Kasumi-1 (cell line): ENCODE results near the gene AMHR2.
"Not testable (repeated sequence)": the region's sequence is repeated elsewhere in the genome, so short reads cannot be mapped to it uniquely, and the experiment has no call there.

Source experiments
- DNase-seq, 2 experiments: peaks; one replicate each; lab custom pipeline; 2025; lab: John Stamatoyannopoulos, UW

Gene AMHR2

GRCh38 chr12:53414756-53415417 is 8.8 kb upstream of the AMHR2 start:
- no peak for DNase-seq

GRCh38 chr12:53415752-53416389 is 7.8 kb upstream of the AMHR2 start:
- not testable (repeated sequence) for DNase-seq

GRCh38 chr12:53417291-53417816 is 6.3 kb upstream of the AMHR2 start:
- peak; percentile 52 to 56 for DNase-seq

- DNase-seq, result no peak
Observed at GRCh38 chr12:53418221-53418620, 5.4 kb upstream of the AMHR2 start.

- DNase-seq, result no peak
Observed at GRCh38 chr12:53419756-53420155, 3.9 kb upstream of the AMHR2 start.

- DNase-seq, result not testable (repeated sequence)
Observed at GRCh38 chr12:53422247-53422646, 1.4 kb upstream of the AMHR2 start.

- DNase-seq, result no peak
Observed at GRCh38 chr12:53424626-53425514, 1.2 kb downstream of the AMHR2 start.

GRCh38 chr12:53425515-53426150 is 2.0 kb downstream of the AMHR2 start:
- no peak for DNase-seq

- DNase-seq, result no peak
Observed at GRCh38 chr12:53427905-53428594, 4.4 kb downstream of the AMHR2 start.

GRCh38 chr12:53428741-53429140 is 5.1 kb downstream of the AMHR2 start:
- no peak for DNase-seq

GRCh38 chr12:53430116-53430515 is 6.5 kb downstream of the AMHR2 start:
- no peak for DNase-seq

- DNase-seq, result no peak
Observed at GRCh38 chr12:53431187-53431586, 7.5 kb downstream of the AMHR2 start.

- not testable (repeated sequence) for DNase-seq
Observed at GRCh38 chr12:53435326-53435725, 11.7 kb downstream of the AMHR2 start.

- not testable (repeated sequence) for DNase-seq
Observed at GRCh38 chr12:53439582-53439981, 15.9 kb downstream of the AMHR2 start.

- peak; percentile 100 for DNase-seq
Observed at GRCh38 chr12:53441040-53441833, 17.6 kb downstream of the AMHR2 start, which contains the start of gene PRR13. PRR13 (plus strand) TSS chr12:53441734; CDS start chr12:53442715, 981 bp downstream.

- no peak for DNase-seq
Observed at GRCh38 chr12:53443955-53444354, 20.3 kb downstream of the AMHR2 start.

GRCh38 chr12:53444593-53445325 is 21.1 kb downstream of the AMHR2 start:
- not testable (repeated sequence) for DNase-seq

- DNase-seq, result no peak
Observed at GRCh38 chr12:53450936-53451335, 27.3 kb downstream of the AMHR2 start.

GRCh38 chr12:53451661-53452158 is 28.1 kb downstream of the AMHR2 start, which contains the start of gene PCBP2:
PCBP2 (plus strand) TSS chr12:53452102; CDS start chr12:53454801, 2,699 bp downstream.
- DNase-seq, result peak; percentile 100
